ENCODE measurements around the gene PVALB. TPM values are rescaled to one million over a fixed set of nuclear protein-coding genes. Genes with fewer than 3 reads are reported as not detected.

Gene PVALB
- total RNA-seq, 2 experiments from 2014 or later: not detected

DNA sequence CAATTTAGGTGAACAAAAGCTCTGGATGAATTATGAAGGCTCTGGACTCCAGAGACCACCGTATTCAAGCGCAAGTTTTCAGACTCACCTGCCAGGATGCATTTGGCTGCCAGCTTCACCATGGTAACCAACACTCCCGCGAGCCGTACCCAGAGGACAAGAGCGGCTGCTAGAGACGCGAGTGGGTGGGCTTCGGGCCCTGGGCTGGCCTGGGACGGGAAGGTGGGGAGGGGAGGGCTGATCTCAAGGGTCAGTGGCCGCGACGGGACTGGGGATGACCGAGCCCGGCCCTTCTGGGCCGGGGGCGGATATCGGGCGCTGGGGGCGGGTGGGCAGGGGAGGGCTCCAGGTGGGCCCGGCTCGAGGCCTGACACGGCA is 41.3 kb downstream of the PVALB start:
- H3K36me3 Mint-ChIP-seq (ENCODE audit: low read depth): no peaks in the 10 kb centered on the region
- CTCF ChIA-PET: interaction anchor here (0.6 to 5.8 kb wide), 19 partner anchors 9 to 683 kb away, joined by 3 to 48 read pairs (median 4); partner anchors contain the start of gene NCF4
- H3K27ac Mint-ChIP-seq: peak overlapping the region; percentile 77
- H3K9me3 Mint-ChIP-seq: no peaks in the 10 kb centered on the region
- H3K27me3 Mint-ChIP-seq: no peaks in the 10 kb centered on the region
- H3K4me3 Mint-ChIP-seq: peak overlapping the region; percentile 85
- POLR2A ChIA-PET: interaction anchor here (0.5 to 2.8 kb wide), 18 partner anchors 8 to 1473 kb away, joined by 3 to 16 read pairs (median 4); partner anchors contain the start of genes EIF3D, FOXRED2, IL2RB and MPST
- DNase-seq: peak; percentile 50
- peaks cover 34% of the 10 kb centered on the region for H3K4me1 Mint-ChIP-seq

DNA sequence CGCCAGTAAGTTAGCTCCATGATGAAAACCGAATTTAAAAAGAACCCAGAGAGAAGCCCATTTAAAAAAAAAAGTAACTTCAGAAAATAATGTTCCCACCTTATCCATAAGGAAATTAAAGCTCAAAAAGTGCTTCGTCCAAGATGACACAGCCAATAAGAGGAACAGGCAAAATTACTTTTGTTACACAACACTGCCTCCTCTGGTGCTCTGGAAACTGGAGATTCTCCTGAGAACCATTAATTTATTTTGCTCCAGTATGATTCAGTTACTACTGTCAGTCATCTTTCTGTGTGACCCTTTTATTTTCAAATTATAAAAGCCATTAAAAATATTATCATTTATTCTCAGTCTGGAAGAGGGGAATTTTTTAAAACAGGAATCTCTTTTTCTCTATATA is 42.9 kb downstream of the PVALB start:
- ChIA-PET CTCF (interaction anchor here (0.8 to 4.5 kb wide), 7 partner anchors 8 to 263 kb away, joined by 3 to 44 read pairs (median 6); no protein-coding TSS in a partner anchor), POLR2A (no interaction called here)
- Mint-ChIP-seq H3K36me3 (ENCODE audit: low read depth) (no peaks in the 10 kb centered on the region), H3K4me1 (peaks cover 34% of the 10 kb centered on the region), H3K4me3 (no peak overlapping the region), H3K27me3 (no peaks in the 10 kb centered on the region), H3K27ac (no peak overlapping the region), H3K9me3 (no peaks in the 10 kb centered on the region)
- no peak for DNase-seq

DNA sequence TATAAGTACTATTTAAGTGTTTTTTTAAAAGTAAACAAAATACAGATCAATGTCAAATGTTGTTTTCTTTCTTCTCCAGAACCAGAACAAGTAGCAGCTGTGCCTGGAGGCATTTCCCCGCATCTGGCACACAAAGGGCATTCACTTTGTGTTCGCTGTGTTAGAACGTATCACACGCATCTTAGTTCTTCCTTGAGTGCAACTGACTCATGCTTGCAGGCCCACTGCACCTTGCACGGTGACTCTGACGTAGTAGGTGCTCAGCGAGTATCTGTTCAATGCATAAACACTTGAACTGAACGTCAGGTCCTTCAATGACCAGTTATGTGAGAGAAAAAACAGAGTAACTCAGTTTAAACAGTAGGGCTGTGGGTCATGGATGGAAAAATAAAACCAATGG is 44.4 kb downstream of the PVALB start:
- peaks cover 23% of the 10 kb centered on the region for H3K4me1 Mint-ChIP-seq
- no peak for DNase-seq

GRCh38 chr22:36771356-36772063 is 45.3 kb downstream of the PVALB start:
- POLR2A ChIA-PET: no interaction called here
- CTCF ChIA-PET: interaction anchor here (1.1 kb wide), 1 partner anchor 85 kb away, joined by 5 read pairs; no protein-coding TSS in a partner anchor
- H3K27ac Mint-ChIP-seq: no peak overlapping the region

More for the DNA sequence above, 44.4 kb downstream of the PVALB start:
- no peak overlapping the region for H3K4me3 Mint-ChIP-seq
- no peaks in the 10 kb centered on the region for H3K27me3 Mint-ChIP-seq
- no peak overlapping the region for H3K27ac Mint-ChIP-seq
- ChIA-PET CTCF (interaction anchor here (1.1 kb wide), 1 partner anchor 84 kb away, joined by 5 read pairs; no protein-coding TSS in a partner anchor), POLR2A (no interaction called here)
- no peaks in the 10 kb centered on the region for H3K9me3 Mint-ChIP-seq
- H3K36me3 Mint-ChIP-seq (ENCODE audit: low read depth): no peaks in the 10 kb centered on the region

GRCh38 chr22:36770513-36771231 is 46.2 kb downstream of the PVALB start:
- DNase-seq: no peak
- Mint-ChIP-seq H3K27me3 (no peaks in the 10 kb centered on the region), H3K27ac (no peak overlapping the region), H3K4me3 (no peak overlapping the region), H3K9me3 (no peaks in the 10 kb centered on the region), H3K36me3 (ENCODE audit: low read depth) (no peaks in the 10 kb centered on the region), H3K4me1 (peaks cover 11% of the 10 kb centered on the region)
- POLR2A ChIA-PET: no interaction called here
- CTCF ChIA-PET: no interaction called here

More at GRCh38 chr22:36771356-36772063, 45.3 kb downstream of the PVALB start:
- no peaks in the 10 kb centered on the region for H3K27me3 Mint-ChIP-seq
- no peaks in the 10 kb centered on the region for H3K36me3 Mint-ChIP-seq (ENCODE audit: low read depth)
- no peak overlapping the region for H3K4me3 Mint-ChIP-seq
- peaks cover 14% of the 10 kb centered on the region for H3K4me1 Mint-ChIP-seq
- DNase-seq: no peak
- H3K9me3 Mint-ChIP-seq: no peaks in the 10 kb centered on the region

GRCh38 chr22:36769541-36770512 is 47.0 kb downstream of the PVALB start:
- Mint-ChIP-seq H3K36me3 (ENCODE audit: low read depth) (no peaks in the 10 kb centered on the region), H3K4me3 (no peak overlapping the region), H3K4me1 (peaks cover 4% of the 10 kb centered on the region), H3K27me3 (no peaks in the 10 kb centered on the region), H3K27ac (no peak overlapping the region), H3K9me3 (no peaks in the 10 kb centered on the region)
- POLR2A ChIA-PET: interaction anchor here (0.6 kb wide), 1 partner anchor 240 kb away, joined by 4 read pairs; no protein-coding TSS in a partner anchor
- DNase-seq: no peak
- CTCF ChIA-PET: interaction anchor here (1.0 kb wide), 1 partner anchor 12 kb away, joined by 3 read pairs; no protein-coding TSS in a partner anchor

DNA sequence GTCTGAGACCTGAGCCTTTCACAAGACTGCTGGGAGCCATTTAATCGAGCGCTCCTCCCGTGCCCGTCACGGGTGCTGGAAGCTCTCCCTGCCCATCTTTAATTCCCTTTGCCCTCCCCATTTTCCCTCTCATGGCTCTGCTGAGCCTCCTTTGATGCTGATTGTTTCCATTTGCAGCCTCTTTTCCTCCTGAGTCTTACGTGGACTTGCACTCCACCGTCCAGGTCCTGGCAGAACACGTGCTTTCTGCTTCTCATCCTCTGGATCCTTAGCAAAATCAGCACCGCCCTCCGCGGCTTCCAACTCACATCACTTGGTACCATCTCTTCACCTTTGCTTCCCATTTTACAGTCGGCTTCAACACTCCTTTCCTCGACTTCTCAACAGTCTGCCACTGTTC is 48.2 kb downstream of the PVALB start:
- ChIA-PET POLR2A (interaction anchor here (0.6 kb wide), 1 partner anchor 239 kb away, joined by 4 read pairs; no protein-coding TSS in a partner anchor), CTCF (interaction anchor here (1.0 kb wide), 1 partner anchor 11 kb away, joined by 3 read pairs; no protein-coding TSS in a partner anchor)
- no peak overlapping the region for H3K27ac Mint-ChIP-seq
- H3K36me3 Mint-ChIP-seq (ENCODE audit: low read depth): no peaks in the 10 kb centered on the region
- H3K4me3 Mint-ChIP-seq: no peak overlapping the region
- H3K27me3 Mint-ChIP-seq: no peaks in the 10 kb centered on the region
- H3K9me3 Mint-ChIP-seq: no peaks in the 10 kb centered on the region
- DNase-seq: no peak
- no peaks in the 10 kb centered on the region for H3K4me1 Mint-ChIP-seq

DNA sequence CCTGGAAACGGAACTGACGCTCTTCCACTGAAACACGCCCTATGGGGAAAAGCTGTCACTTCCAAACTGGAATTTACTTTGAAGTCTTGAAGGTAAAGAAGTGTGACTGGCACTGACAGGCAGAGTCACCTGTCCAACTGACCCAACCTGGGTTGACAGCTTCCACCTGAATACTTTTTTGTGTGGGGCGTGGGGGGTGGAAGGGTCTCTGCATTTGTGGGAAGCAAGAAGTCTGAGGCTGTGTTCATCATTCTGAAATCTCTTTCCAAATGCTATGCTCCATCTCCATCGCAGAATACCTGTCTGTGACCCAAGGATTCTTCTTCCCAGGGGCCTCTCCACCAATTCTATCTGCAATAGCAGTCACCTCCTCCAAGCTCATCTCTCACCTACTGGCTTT is 48.7 kb downstream of the PVALB start:
- H3K27ac Mint-ChIP-seq: no peak overlapping the region
- CTCF ChIA-PET: no interaction called here
- no peaks in the 10 kb centered on the region for H3K4me1 Mint-ChIP-seq

DNA sequence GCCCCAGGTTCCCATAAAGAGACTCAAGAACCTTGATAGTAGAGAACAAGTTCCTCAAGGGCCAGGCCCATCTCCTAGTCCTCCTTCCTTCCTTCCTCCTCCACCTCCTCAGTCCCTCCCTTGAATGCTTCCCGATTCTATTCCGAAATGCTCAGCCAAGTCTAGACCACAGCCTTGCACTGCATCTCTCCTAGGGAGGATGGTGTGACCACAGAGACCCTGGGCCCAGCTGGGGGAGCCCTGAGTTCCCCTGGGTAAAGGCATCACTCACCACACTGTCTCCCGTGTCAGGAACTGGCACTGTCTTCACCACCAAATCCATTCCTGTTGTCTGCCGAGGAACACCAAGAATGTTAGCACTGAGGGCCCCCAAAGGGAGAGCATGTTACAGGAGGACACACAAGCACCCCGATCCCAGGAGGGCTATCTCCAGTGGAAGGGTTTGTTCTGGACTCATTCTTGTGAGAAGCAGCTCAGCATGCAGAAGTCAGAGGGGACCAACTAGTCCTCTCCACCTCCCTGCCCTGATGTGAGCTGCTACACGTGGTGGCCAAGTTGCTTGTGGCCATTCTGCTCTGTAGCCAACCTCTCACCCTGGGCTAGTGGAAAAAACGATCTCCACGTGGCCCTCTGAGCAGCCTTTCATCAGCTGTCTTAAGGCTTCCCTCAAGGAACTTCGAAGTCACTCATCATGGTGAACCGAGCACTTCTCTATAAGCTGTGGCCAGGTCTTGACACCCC is 49.6 kb downstream of the PVALB start:
- no peaks in the 10 kb centered on the region for H3K9me3 Mint-ChIP-seq
- CTCF ChIA-PET: no interaction called here
- H3K27me3 Mint-ChIP-seq: no peaks in the 10 kb centered on the region
- no peaks in the 10 kb centered on the region for H3K36me3 Mint-ChIP-seq (ENCODE audit: low read depth)
- POLR2A ChIA-PET: interaction anchor here (0.8 kb wide), 1 partner anchor 9 kb away, joined by 3 read pairs; the partner anchor contains the start of gene IFT27
- no peak for DNase-seq
- H3K4me1 Mint-ChIP-seq: no peaks in the 10 kb centered on the region
- H3K4me3 Mint-ChIP-seq: no peak overlapping the region
- H3K27ac Mint-ChIP-seq: no peak overlapping the region

More for the DNA sequence above, 48.7 kb downstream of the PVALB start:
- POLR2A ChIA-PET: no interaction called here
- H3K4me3 Mint-ChIP-seq: no peak overlapping the region
- no peak for DNase-seq
- H3K36me3 Mint-ChIP-seq (ENCODE audit: low read depth): no peaks in the 10 kb centered on the region
- no peaks in the 10 kb centered on the region for H3K9me3 Mint-ChIP-seq
- H3K27me3 Mint-ChIP-seq: no peaks in the 10 kb centered on the region

GRCh38 chr22:36765943-36766450 is 50.8 kb downstream of the PVALB start:
- CTCF ChIA-PET: interaction anchor here (0.7 to 1.3 kb wide), 3 partner anchors 20 to 180 kb away, joined by 3 to 4 read pairs (median 3); no protein-coding TSS in a partner anchor
- H3K9me3 Mint-ChIP-seq: no peaks in the 10 kb centered on the region
- no peak for DNase-seq
- H3K4me1 Mint-ChIP-seq: no peaks in the 10 kb centered on the region
- H3K27me3 Mint-ChIP-seq: no peaks in the 10 kb centered on the region
- H3K4me3 Mint-ChIP-seq: no peak overlapping the region
- POLR2A ChIA-PET: interaction anchor here (1.9 kb wide), 1 partner anchor 10 kb away, joined by 6 read pairs; the partner anchor contains the start of gene IFT27
- no peaks in the 10 kb centered on the region for H3K36me3 Mint-ChIP-seq (ENCODE audit: low read depth)
- H3K27ac Mint-ChIP-seq: no peak overlapping the region

DNA sequence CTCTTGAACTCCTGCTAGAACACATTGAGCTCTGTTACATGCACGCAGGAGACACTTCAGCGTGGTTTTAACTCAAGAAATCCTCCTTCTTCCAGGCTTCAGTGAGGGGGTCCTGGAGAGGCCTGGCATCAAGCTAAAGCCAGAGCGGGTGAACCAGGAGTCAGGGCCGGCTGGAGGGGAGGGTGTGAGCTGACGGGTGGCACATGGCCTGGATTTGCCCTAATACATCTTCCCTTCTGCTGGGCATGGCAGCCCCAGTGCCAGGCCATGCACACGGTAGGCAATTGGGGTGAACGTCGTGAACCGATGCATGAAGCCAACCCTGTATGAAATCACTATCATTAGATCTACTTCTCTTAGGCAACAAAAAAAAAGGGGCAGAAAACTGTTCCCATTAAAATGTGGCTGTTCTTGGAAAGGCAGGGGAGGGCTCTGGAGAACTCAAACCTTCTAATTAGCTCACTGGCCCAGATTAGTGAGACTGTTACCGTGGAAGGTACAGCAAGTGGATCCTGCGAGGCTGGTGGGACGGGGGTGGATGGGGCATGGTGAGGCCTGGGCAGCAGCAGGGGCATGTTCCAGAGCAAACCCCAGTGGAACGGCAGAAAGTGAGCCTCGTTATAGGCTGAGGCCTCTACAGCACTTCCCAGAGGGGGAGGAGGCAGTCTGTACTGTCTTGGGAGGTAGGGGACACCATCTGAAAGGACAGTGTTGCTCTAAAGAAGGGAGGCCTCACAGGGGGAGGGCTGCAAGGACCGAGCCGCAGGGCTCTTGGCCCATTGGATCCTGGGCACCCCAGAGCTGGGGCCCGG is 51.5 kb downstream of the PVALB start:
- Mint-ChIP-seq H3K9me3 (no peaks in the 10 kb centered on the region), H3K4me1 (no peaks in the 10 kb centered on the region), H3K27ac (no peak overlapping the region), H3K4me3 (no peak overlapping the region), H3K36me3 (ENCODE audit: low read depth) (no peaks in the 10 kb centered on the region), H3K27me3 (no peaks in the 10 kb centered on the region)
- CTCF ChIA-PET: interaction anchor here (1.3 to 2.2 kb wide), 2 partner anchors 10 to 179 kb away, joined by 3 to 6 read pairs; partner anchors contain the start of gene IFT27
- DNase-seq: no peak
- POLR2A ChIA-PET: interaction anchor here (1.9 kb wide), 1 partner anchor 11 kb away, joined by 6 read pairs; the partner anchor contains the start of gene IFT27
